Caco-2 (cell line): Measurements from ENCODE around the gene AURKA. TPM values are rescaled to one million over a fixed set of nuclear protein-coding genes. Genes with fewer than 3 reads are reported as not detected.
"Not testable (repeated sequence)": the region's sequence is repeated elsewhere in the genome, so short reads cannot be mapped to it uniquely, and the experiment has no call there.

Experiments
- BruUV-seq: library from RNA; stranded (reverse); fragments of 400-500 nt; replicated peaks from 2 replicates; lab custom pipeline; 2021; lab: Mats Ljungman, UMichigan
- CTCF ChIA-PET: fragments of 300-600 bp; sonication (Branson Sonifier 250); formaldehyde crosslinking; loops from one replicate; lab custom pipeline; 2022; ENCODE audit warnings: antibody characterized with exemption; lab: Charles Lee
- POLR2A ChIA-PET: fragments of 300-600 bp; sonication (Branson Sonifier 250); formaldehyde crosslinking; loops from one replicate; lab custom pipeline; 2022; ENCODE audit warnings: antibody characterized with exemption; lab: Charles Lee
- DNase-seq, 2 experiments: peaks; one replicate each; pipeline versions ENCODE4 v3.0.0 to v3.0.0-alpha.2; 2020 to 2022
- H3K27me3 ChIP-seq: replicated peaks from 2 replicates; pipeline ENCODE4 v1.6.0; 2011; ENCODE audit warnings: low read length; ENCODE audit not compliant: control insufficient read depth, insufficient read depth
- H3K36me3 ChIP-seq: 2 replicates; pipeline ENCODE4 v1.5.1; 2011; ENCODE audit warnings: low read length; ENCODE audit not compliant: control insufficient read depth, insufficient read depth
- H3K4me1 ChIP-seq: fragments of 250-450 bp; sonication (Bioruptor Pico); 2 replicates; pipeline ENCODE4 v1.5.1; 2020; ENCODE audit warnings: mild to moderate bottlenecking
- H3K4me3 ChIP-seq: 2 replicates; pipeline ENCODE4 v1.5.1; 2011; ENCODE audit warnings: low read depth, mild to moderate bottlenecking, control low read depth, low read length
- H3K9me3 ChIP-seq: fragments of 250-450 bp; sonication (Bioruptor Pico); 2 replicates; pipeline ENCODE4 v1.5.1; 2020; ENCODE audit warnings: mild to moderate bottlenecking, moderate library complexity
- H3K27ac Mint-ChIP-seq: one replicate; pipeline ENCODE4 v1.8.0; 2022; ENCODE audit warnings: mixed read lengths; ENCODE audit not compliant: unreplicated experiment
- H3K27me3 Mint-ChIP-seq: one replicate; pipeline ENCODE4 v1.8.0; 2022; ENCODE audit warnings: mixed read lengths; ENCODE audit not compliant: insufficient read depth, unreplicated experiment
- H3K36me3 Mint-ChIP-seq: one replicate; pipeline ENCODE4 v1.8.0; 2022; ENCODE audit warnings: mild to moderate bottlenecking, mixed read lengths; ENCODE audit not compliant: insufficient read depth, unreplicated experiment
- H3K4me1 Mint-ChIP-seq: one replicate; pipeline ENCODE4 v1.8.0; 2022; ENCODE audit warnings: low read depth, mixed read lengths; ENCODE audit not compliant: unreplicated experiment
- H3K4me3 Mint-ChIP-seq: one replicate; pipeline ENCODE4 v1.8.0; 2022; ENCODE audit warnings: mild to moderate bottlenecking, moderate library complexity, mixed read lengths; ENCODE audit not compliant: unreplicated experiment
- H3K9me3 Mint-ChIP-seq: one replicate; pipeline ENCODE4 v1.8.0; 2022; ENCODE audit warnings: mixed read lengths; ENCODE audit not compliant: unreplicated experiment
- CTCF ChIP-seq, 2 experiments: fragments of 200-600 bp in 1 of 2; IDR thresholded peaks; 1 replicate in 1 of 2; 2 replicates in 1 of 2; pipeline versions ENCODE4 v1.5.1 to v1.8.0; 2011 to 2022; ENCODE audit warnings: antibody characterized with exemption in 1 of 2, control low read depth in 1 of 2, inconsistent platforms in 1 of 2, low read depth in 1 of 2, low read length in 1 of 2, mild to moderate bottlenecking in 1 of 2, moderate library complexity in 1 of 2; ENCODE audit not compliant: insufficient read depth in 1 of 2, severe bottlenecking in 1 of 2, unreplicated experiment in 1 of 2
- intact Hi-C: fragments of 100-400 bp; cut with micrococcal nuclease; formaldehyde crosslinking; loops from one replicate; pipeline ENCODE4 v1.10.0; 2022; ENCODE audit not compliant: unreplicated experiment
- total RNA-seq: library from RNA; stranded (reverse); gene quantifications from 2 replicates; pipeline ENCODE4 v1.2.3, GENCODE V29; 2022

The AURKA gene
- total RNA-seq, 1 experiment from 2014 or later, result 233 TPM

GRCh38 chr20:56412473-56412790 is 20.4 kb upstream of the AURKA start:
- Histone ChIP-seq H3K4me1 (peaks cover 19% of the 10 kb centered on the region), H3K4me3 (no peak overlapping the region), H3K9me3 (no peaks in the 10 kb centered on the region), H3K27me3 (no peaks in the 10 kb centered on the region), H3K36me3 (no peaks in the 10 kb centered on the region)
- DNase-seq, result no peak
- intact Hi-C loops, result no loop called here
- H3K27me3 Mint-ChIP-seq, result no peaks in the 10 kb centered on the region
- no TSS peak for BruUV-seq
- H3K4me1 Mint-ChIP-seq, result peaks cover 15% of the 10 kb centered on the region
- ChIA-PET CTCF (interaction anchor here (0.6 to 1.7 kb wide), 4 partner anchors 15 to 167 kb away, joined by 3 to 15 read pairs (median 4); partner anchors contain the start of genes AURKA and CSTF1), POLR2A (interaction anchor here (0.7 to 1.3 kb wide), 2 partner anchors 11 to 21 kb away, joined by 5 to 9 read pairs; partner anchors contain the start of genes AURKA and CSTF1)
- H3K4me3 Mint-ChIP-seq, result no peak overlapping the region
- TF ChIP-seq CTCF (IDR thresholded peaks at IDR 0.05; ENCODE audit: insufficient read depth in 1 of 2, low read depth in 1 of 2, low read length in 1 of 2, severe bottlenecking in 1 of 2, unreplicated experiment in 1 of 2), result no peak
- H3K9me3 Mint-ChIP-seq, result no peaks in the 10 kb centered on the region
- H3K36me3 Mint-ChIP-seq, result peaks cover 24% of the 10 kb centered on the region
- H3K27ac Mint-ChIP-seq, result peak overlapping the region; percentile 20

DNA sequence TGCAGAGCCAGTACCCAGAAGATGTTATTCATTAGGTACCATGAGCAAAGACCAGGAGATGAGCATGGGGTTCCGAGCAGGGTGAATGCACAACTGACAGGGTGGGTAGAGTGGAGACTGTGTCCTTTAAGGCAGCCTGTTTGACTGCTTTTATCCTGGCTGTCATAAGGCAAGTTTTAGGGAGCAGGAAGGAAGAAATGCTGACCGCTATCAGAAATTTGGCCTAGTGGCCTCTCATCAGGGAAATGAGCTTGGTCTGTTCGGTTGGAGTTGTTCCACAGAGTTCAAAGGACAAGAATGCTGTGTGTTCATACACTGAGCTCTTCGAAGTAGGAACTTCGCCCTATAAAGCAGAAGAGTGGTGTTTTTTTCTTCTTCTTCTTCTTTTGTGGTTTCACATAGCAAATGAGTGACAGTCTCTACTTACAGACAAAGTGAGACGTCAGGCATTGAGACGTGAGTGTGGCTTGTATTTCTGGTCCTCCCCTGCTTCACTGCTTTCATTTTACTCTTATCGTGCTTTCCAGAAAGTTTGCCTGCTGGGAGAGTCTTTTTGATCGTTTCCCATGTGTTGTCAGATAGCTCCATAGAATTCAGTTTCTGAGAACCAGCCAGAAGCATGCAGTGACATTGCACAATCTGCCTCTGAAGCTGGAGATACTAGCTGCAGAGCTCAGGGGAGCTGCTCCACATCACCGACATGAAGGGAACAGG is 19.9 kb upstream of the AURKA start, which contains the start of gene CASS4:
CASS4 (plus strand) TSS at position 502 of the 714 bp plus-strand sequence; CDS start at position 701, 199 bp downstream.
- peaks cover 19% of the 10 kb centered on the region for H3K4me1 ChIP-seq
- 0 out of 2 replicates have a peak, but pooled peaks cover 1% of the 10 kb centered on the region for H3K36me3 ChIP-seq
- peak; percentile 39 to 60 for DNase-seq
- Mint-ChIP-seq H3K9me3 (no peaks in the 10 kb centered on the region), H3K4me1 (peaks cover 15% of the 10 kb centered on the region), H3K36me3 (peaks cover 29% of the 10 kb centered on the region), H3K4me3 (peak within 1 kb of the TSS; percentile 0), H3K27me3 (no peaks in the 10 kb centered on the region), H3K27ac (peak within 1 kb of the TSS; percentile 20)
- no TSS peak for BruUV-seq
- ChIA-PET POLR2A (interaction anchor here (0.7 to 1.3 kb wide), 2 partner anchors 12 to 20 kb away, joined by 5 to 9 read pairs; partner anchors contain the start of genes AURKA and CSTF1), CTCF (interaction anchor here (0.5 to 1.7 kb wide), 5 partner anchors 14 to 167 kb away, joined by 3 to 15 read pairs (median 4); partner anchors contain the start of genes AURKA, CSTF1 and FAM210B)
- TF ChIP-seq CTCF (IDR thresholded peaks at IDR 0.05; ENCODE audit: insufficient read depth in 1 of 2, low read depth in 1 of 2, low read length in 1 of 2, severe bottlenecking in 1 of 2, unreplicated experiment in 1 of 2), result no peak
- no peaks in the 10 kb centered on the region for H3K27me3 ChIP-seq
- H3K4me3 ChIP-seq, result no peak within 1 kb of the TSS
- no peaks in the 10 kb centered on the region for H3K9me3 ChIP-seq
- intact Hi-C loops, result no loop called here

DNA sequence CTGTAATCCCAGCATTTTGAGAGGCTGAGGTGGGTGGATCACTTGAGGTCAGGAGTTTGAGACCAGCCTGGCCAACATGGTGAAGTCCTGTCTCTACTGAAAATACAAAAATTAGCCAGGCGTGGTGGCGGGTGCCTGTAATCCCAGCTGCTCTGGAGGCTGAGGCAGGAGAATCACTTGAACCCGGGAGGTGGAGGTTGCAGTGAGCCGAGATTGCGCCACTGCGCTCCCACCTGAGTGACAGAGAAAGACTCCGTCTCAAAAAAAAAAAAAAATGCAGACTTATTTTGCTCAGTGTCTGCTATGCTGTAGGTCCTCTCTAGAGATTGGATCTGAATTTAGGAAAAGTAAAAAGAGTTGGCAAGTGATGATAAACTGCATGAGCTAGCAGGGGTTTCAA is 19.3 kb upstream of the AURKA start:
- H3K36me3 ChIP-seq, BruUV-seq, H3K27ac Mint-ChIP-seq, H3K27me3 ChIP-seq, H3K9me3 ChIP-seq, H3K4me3 ChIP-seq, H3K27me3 Mint-ChIP-seq, H3K9me3 Mint-ChIP-seq, intact Hi-C loops: not testable (repeated sequence)
- DNase-seq, result peak in 1 of 2 experiments; percentile 23
- Mint-ChIP-seq H3K36me3 (peaks cover 35% of the 10 kb centered on the region), H3K4me1 (peaks cover 15% of the 10 kb centered on the region), H3K4me3 (peak overlapping the region; percentile 0)
- ChIA-PET POLR2A (interaction anchor here (1.3 kb wide), 1 partner anchor 19 kb away, joined by 9 read pairs; the partner anchor contains the start of genes AURKA and CSTF1), CTCF (interaction anchor here (0.5 to 1.7 kb wide), 3 partner anchors 13 to 52 kb away, joined by 4 to 15 read pairs (median 6); partner anchors contain the start of genes AURKA, CSTF1 and FAM210B)
- H3K4me1 ChIP-seq, result peaks cover 19% of the 10 kb centered on the region
